Measurements from ENCODE around the gene PNMA6F.

Gene PNMA6F

GRCh38 chrX:153366878-153367538, 45.4 kb upstream of the PNMA6F start:
- Histone ChIP-seq H4K20me1 (ENCODE audit: control insufficient read depth, insufficient read depth, low read depth, low read length) (no peaks in the 10 kb centered on the region), H3K27ac (ENCODE audit: low read depth, low read length) (no peak overlapping the region), H3K9me2 (replicated peaks; ENCODE audit: control insufficient read depth, low read length) (no peaks in the 10 kb centered on the region), H3F3A (ENCODE audit: control insufficient read depth, insufficient read depth) (no peaks in the 10 kb centered on the region), H3K4me1 (ENCODE audit: control insufficient read depth, low read length) (no peaks in the 10 kb centered on the region), H3K27me3 (ENCODE audit: control insufficient read depth, low read length) (no peaks in the 10 kb centered on the region), H3K4me2 (ENCODE audit: low read length) (no peak overlapping the region), H3K36me3 (ENCODE audit: control insufficient read depth, low read length) (no peaks in the 10 kb centered on the region), H3K4me3 (ENCODE audit: low read length) (no peak overlapping the region), H3K79me2 (ENCODE audit: control insufficient read depth, low read length) (no peaks in the 10 kb centered on the region), H3K9me3 (ENCODE audit: control insufficient read depth, insufficient read depth, low read length) (no peaks in the 10 kb centered on the region)
- TF ChIP-seq CTCF (IDR thresholded peaks at IDR 0.05; ENCODE audit: low read depth, low read length, poor library complexity, severe bottlenecking) (no peak), EZH2phosphoT487 (IDR thresholded peaks at IDR 0.05; ENCODE audit: borderline replicate concordance, low read length) (no peak)

- H3K27me3 ChIP-seq (ENCODE audit: control insufficient read depth, low read length): no peaks in the 10 kb centered on the region
- TF ChIP-seq EZH2phosphoT487 (IDR thresholded peaks at IDR 0.05; ENCODE audit: borderline replicate concordance, low read length): no peak
- no peak for TF ChIP-seq CTCF (IDR thresholded peaks at IDR 0.05; ENCODE audit: low read depth, low read length, poor library complexity, severe bottlenecking)
- no peaks in the 10 kb centered on the region for H3K9me3 ChIP-seq (ENCODE audit: control insufficient read depth, insufficient read depth, low read length)
- no peaks in the 10 kb centered on the region for H4K20me1 ChIP-seq (ENCODE audit: control insufficient read depth, insufficient read depth, low read depth, low read length)
- H3K9me2 ChIP-seq (replicated peaks; ENCODE audit: control insufficient read depth, low read length): no peaks in the 10 kb centered on the region
- no peak overlapping the region for H3K4me2 ChIP-seq (ENCODE audit: low read length)
- no peak overlapping the region for H3K27ac ChIP-seq (ENCODE audit: low read depth, low read length)
- no peaks in the 10 kb centered on the region for H3K36me3 ChIP-seq (ENCODE audit: control insufficient read depth, low read length)
- H3K4me3 ChIP-seq (ENCODE audit: low read length): no peak overlapping the region
- H3F3A ChIP-seq (ENCODE audit: control insufficient read depth, insufficient read depth): no peaks in the 10 kb centered on the region
- no peaks in the 10 kb centered on the region for H3K79me2 ChIP-seq (ENCODE audit: control insufficient read depth, low read length)
- H3K4me1 ChIP-seq (ENCODE audit: control insufficient read depth, low read length): no peaks in the 10 kb centered on the region
These were observed 44.6 kb upstream of the PNMA6F start for GRCh38 chrX:153366119-153366518.

DNA sequence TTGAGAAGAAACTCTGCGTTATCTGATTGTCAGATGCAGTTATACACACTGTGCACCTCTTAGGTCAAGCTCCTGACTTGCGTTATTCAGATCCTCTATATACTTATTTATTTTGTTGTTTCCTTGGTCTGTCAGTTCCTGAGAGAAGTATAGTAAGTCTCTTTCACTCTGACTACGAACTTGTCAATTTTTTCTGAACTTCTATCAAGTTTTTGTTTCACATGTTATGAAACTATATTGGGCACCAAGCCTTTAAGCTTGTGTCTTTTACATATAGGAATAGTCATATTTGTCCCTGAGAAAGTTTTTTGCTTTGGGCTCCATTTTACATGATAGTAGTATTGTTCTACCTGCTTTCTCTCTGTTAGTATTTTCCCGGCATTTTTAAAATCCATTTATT, 44.1 kb upstream of the PNMA6F start:
- no peak overlapping the region for H3K4me3 ChIP-seq (ENCODE audit: low read length)
- H3K79me2 ChIP-seq (ENCODE audit: control insufficient read depth, low read length): no peaks in the 10 kb centered on the region
- TF ChIP-seq EZH2phosphoT487 (IDR thresholded peaks at IDR 0.05; ENCODE audit: borderline replicate concordance, low read length): no peak
- no peak for TF ChIP-seq CTCF (IDR thresholded peaks at IDR 0.05; ENCODE audit: low read depth, low read length, poor library complexity, severe bottlenecking)

More for the DNA sequence above, 44.1 kb upstream of the PNMA6F start:
- Histone ChIP-seq H3F3A (ENCODE audit: control insufficient read depth, insufficient read depth) (no peaks in the 10 kb centered on the region), H3K27me3 (ENCODE audit: control insufficient read depth, low read length) (no peaks in the 10 kb centered on the region), H3K4me1 (ENCODE audit: control insufficient read depth, low read length) (no peaks in the 10 kb centered on the region), H3K27ac (ENCODE audit: low read depth, low read length) (no peak overlapping the region), H3K9me2 (replicated peaks; ENCODE audit: control insufficient read depth, low read length) (no peaks in the 10 kb centered on the region), H3K9me3 (ENCODE audit: control insufficient read depth, insufficient read depth, low read length) (no peaks in the 10 kb centered on the region), H4K20me1 (ENCODE audit: control insufficient read depth, insufficient read depth, low read depth, low read length) (no peaks in the 10 kb centered on the region), H3K4me2 (ENCODE audit: low read length) (no peak overlapping the region), H3K36me3 (ENCODE audit: control insufficient read depth, low read length) (no peaks in the 10 kb centered on the region)
